HepG2 (cell line): ENCODE data around the gene TOP2B. TPM values are rescaled to one million over a fixed set of nuclear protein-coding genes. Genes with fewer than 3 reads are reported as not detected.

Source experiments
- ATM ChIP-seq: fragments of 450-650 bp; IDR thresholded peaks from 2 replicates; pipeline ENCODE4 v1.7.1; 2017; ENCODE audit warnings: mild to moderate bottlenecking, borderline replicate concordance
- CAMTA2 ChIP-seq: sonication (generic); formaldehyde crosslinking; IDR thresholded peaks from 2 replicates; pipeline ENCODE4 v1.4.0; 2020; ENCODE audit warnings: mild to moderate bottlenecking, missing genetic modification reagents, borderline replicate concordance
- GPN1 ChIP-seq: sonication (generic); formaldehyde crosslinking; IDR thresholded peaks from 2 replicates; pipeline ENCODE4 v1.5.1; 2020; ENCODE audit warnings: missing genetic modification reagents, borderline replicate concordance
- GRHL1 ChIP-seq: sonication (generic); formaldehyde crosslinking; conservative IDR thresholded peaks from 2 replicates; pipeline ENCODE4 v1.8.0; 2022; ENCODE audit warnings: missing genetic modification reagents
- PLRG1 ChIP-seq: fragments of 450-650 bp; conservative IDR thresholded peaks from 2 replicates; pipeline ENCODE4 v1.6.1; 2016
- TCF7 ChIP-seq: sonication (generic); IDR thresholded peaks from 2 replicates; pipeline ENCODE4 v1.6.1; 2016; ENCODE audit warnings: antibody characterized with exemption, low read depth
- TCF7L2 ChIP-seq: IDR thresholded peaks from 2 replicates; pipeline ENCODE4 v1.6.1; 2011; ENCODE audit warnings: mild to moderate bottlenecking, low read depth, low read length, moderate library complexity
- TRIM22 ChIP-seq: fragments of 450-650 bp; IDR thresholded peaks from 2 replicates; pipeline ENCODE4 v1.6.1; 2017
- ZBTB42 ChIP-seq: sonication (generic); formaldehyde crosslinking; IDR thresholded peaks from 2 replicates; pipeline ENCODE4 v1.5.0; 2020; ENCODE audit warnings: mild to moderate bottlenecking, missing genetic modification reagents
- ZFP41 ChIP-seq: sonication (generic); formaldehyde crosslinking; IDR thresholded peaks from 2 replicates; pipeline ENCODE4 v1.4.0; 2020; ENCODE audit warnings: mild to moderate bottlenecking, missing genetic modification reagents, borderline replicate concordance
- ZIK1 ChIP-seq: sonication (generic); formaldehyde crosslinking; IDR thresholded peaks from 2 replicates; pipeline ENCODE4 v1.5.0; 2020; ENCODE audit warnings: mild to moderate bottlenecking, low read depth, missing genetic modification reagents, borderline replicate concordance
- ZNF160 ChIP-seq: sonication (generic); formaldehyde crosslinking; IDR thresholded peaks from 2 replicates; pipeline ENCODE4 v1.8.0; 2022; ENCODE audit warnings: mild to moderate bottlenecking, inconsistent platforms, missing genetic modification reagents
- ZNF205 ChIP-seq: IDR thresholded peaks from 2 replicates; pipeline ENCODE4 v1.6.1; 2018; ENCODE audit warnings: missing biosample characterization, missing genetic modification reagents
- ZNF263 ChIP-seq: sonication (generic); formaldehyde crosslinking; IDR thresholded peaks from 2 replicates; pipeline ENCODE4 v1.4.0; 2020; ENCODE audit warnings: missing genetic modification reagents
- ZNF44 ChIP-seq: sonication (generic); formaldehyde crosslinking; IDR thresholded peaks from 2 replicates; pipeline ENCODE4 v1.5.1; 2020; ENCODE audit warnings: mild to moderate bottlenecking, missing genetic modification reagents
- ZNF550 ChIP-seq: sonication (generic); formaldehyde crosslinking; IDR thresholded peaks from 2 replicates; pipeline ENCODE4 v1.4.0; 2020; ENCODE audit warnings: mild to moderate bottlenecking, missing genetic modification reagents, borderline replicate concordance
- ZSCAN21 ChIP-seq: sonication (generic); formaldehyde crosslinking; IDR thresholded peaks from 2 replicates; pipeline ENCODE4 v1.8.0; 2022; ENCODE audit warnings: mild to moderate bottlenecking, missing genetic modification reagents, moderate library complexity, borderline replicate concordance
- ZSCAN30 ChIP-seq: sonication (generic); formaldehyde crosslinking; IDR thresholded peaks from 2 replicates; pipeline ENCODE4 v1.5.0; 2020; ENCODE audit warnings: mild to moderate bottlenecking, missing genetic modification reagents
- polyA plus RNA-seq, 8 experiments: library from polyadenylated mRNA; depleted of rRNA in 3 of 8; stranded (reverse) in 7 of 8; unstranded in 1 of 8; fragments of >200 nt; fragmentation: Illumina TruSeq in 4 of 8; extraction: Trizol in 4 of 8; gene quantifications; 2 replicates each; pipeline versions ENCODE4 v1.2.1 to v1.2.3, GENCODE V29; 2011 to 2016; ENCODE audit warnings: low read depth in 4 of 8, missing spikeins in 1 of 8, mixed read lengths in 1 of 8; ENCODE audit not compliant: insufficient read depth in 1 of 8
- total RNA-seq, 5 experiments: library from RNA; depleted of rRNA; stranded (reverse); fragments of >200 nt; fragmentation: Illumina TruSeq; extraction: Trizol; gene quantifications; 2 replicates each; pipeline ENCODE4 v1.2.3, GENCODE V29; 2016; ENCODE audit warnings: low read depth in 1 of 5
- TF ChIP-seq, protein P1 (sequence below), 2 experiments: sonication (generic) in 1 of 2; formaldehyde crosslinking in 1 of 2; IDR thresholded peaks; 2 replicates each; pipeline versions ENCODE4 v1.5.1 to v1.6.1; 2011 to 2020; ENCODE audit warnings: borderline replicate concordance in 1 of 2, low read depth in 1 of 2, low read length in 1 of 2, mild to moderate bottlenecking in 1 of 2, missing genetic modification reagents in 1 of 2, moderate library complexity in 1 of 2
- TF ChIP-seq, protein P2 (sequence below): sonication (generic); formaldehyde crosslinking; IDR thresholded peaks from 2 replicates; pipeline ENCODE4 v1.4.0; 2020; ENCODE audit warnings: missing genetic modification reagents
- TF ChIP-seq, protein P3 (sequence below): IDR thresholded peaks from 2 replicates; pipeline ENCODE4 v1.6.1; 2016; ENCODE audit warnings: missing compliant biosample characterization, missing genetic modification reagents, borderline replicate concordance

Gene TOP2B
- total and polyA plus RNA-seq, 2 of the 13 experiments (the other 11 are each of a cell fraction or from before 2014, with no cell fraction given) = 27.6 to 88.1 TPM

DNA sequence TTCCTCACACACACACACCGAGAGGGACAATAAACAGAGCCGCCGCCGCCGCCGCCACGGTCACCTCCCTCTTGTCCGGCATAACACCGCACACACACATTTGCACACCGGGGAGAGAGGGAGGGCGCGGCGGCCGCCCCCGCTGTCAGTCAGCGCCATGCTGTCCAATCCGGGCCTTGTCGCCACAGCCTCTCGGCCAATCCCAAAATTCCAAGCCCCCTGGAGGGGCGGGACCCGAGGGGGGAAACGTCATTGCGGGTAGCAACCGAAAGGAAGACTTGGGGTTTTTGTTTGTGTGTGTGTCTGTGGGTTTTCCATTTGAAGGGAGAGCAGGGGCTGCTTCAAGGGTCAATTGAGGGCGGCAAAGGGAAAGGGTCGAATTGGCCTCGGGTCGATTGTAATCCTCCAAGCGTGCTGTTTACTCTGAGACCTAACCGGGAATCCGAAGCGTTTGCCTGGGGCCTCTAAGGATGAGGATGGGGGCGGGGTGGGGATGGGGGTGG lies at the start of gene TOP2B (continued):
- TF ChIP-seq ZNF160 (CRISPR knock-in tag) = no peak; the same call in 1 of the 2 replicates
- TF ChIP-seq, protein P1, sequence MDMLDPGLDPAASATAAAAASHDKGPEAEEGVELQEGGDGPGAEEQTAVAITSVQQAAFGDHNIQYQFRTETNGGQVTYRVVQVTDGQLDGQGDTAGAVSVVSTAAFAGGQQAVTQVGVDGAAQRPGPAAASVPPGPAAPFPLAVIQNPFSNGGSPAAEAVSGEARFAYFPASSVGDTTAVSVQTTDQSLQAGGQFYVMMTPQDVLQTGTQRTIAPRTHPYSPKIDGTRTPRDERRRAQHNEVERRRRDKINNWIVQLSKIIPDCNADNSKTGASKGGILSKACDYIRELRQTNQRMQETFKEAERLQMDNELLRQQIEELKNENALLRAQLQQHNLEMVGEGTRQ (IDR thresholded peaks at IDR 0.05; ENCODE audit: low read depth, low read length) = no peak
- TF ChIP-seq, protein P1 (CRISPR knock-in tag; IDR thresholded peaks at IDR 0.05; ENCODE audit: borderline replicate concordance) = no peak
- no peak for TF ChIP-seq ZSCAN21 (CRISPR knock-in tag)
- no peak for TF ChIP-seq ZNF550 (CRISPR knock-in tag)
- TF ChIP-seq TCF7L2 = no peak
- TF ChIP-seq ZNF44 = no peak
- TF ChIP-seq ATM = no peak
- TF ChIP-seq ZBTB42 (CRISPR knock-in tag) = no peak
- TF ChIP-seq, protein P2, sequence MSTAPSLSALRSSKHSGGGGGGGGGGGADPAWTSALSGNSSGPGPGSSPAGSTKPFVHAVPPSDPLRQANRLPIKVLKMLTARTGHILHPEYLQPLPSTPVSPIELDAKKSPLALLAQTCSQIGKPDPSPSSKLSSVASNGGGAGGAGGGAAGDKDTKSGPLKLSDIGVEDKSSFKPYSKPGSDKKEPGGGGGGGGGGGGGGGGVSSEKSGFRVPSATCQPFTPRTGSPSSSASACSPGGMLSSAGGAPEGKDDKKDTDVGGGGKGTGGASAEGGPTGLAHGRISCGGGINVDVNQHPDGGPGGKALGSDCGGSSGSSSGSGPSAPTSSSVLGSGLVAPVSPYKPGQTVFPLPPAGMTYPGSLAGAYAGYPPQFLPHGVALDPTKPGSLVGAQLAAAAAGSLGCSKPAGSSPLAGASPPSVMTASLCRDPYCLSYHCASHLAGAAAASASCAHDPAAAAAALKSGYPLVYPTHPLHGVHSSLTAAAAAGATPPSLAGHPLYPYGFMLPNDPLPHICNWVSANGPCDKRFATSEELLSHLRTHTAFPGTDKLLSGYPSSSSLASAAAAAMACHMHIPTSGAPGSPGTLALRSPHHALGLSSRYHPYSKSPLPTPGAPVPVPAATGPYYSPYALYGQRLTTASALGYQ (CRISPR knock-in tag) = no peak
- TF ChIP-seq ZIK1 (CRISPR knock-in tag) = no peak
- no peak for TF ChIP-seq CAMTA2 (CRISPR knock-in tag)
- TF ChIP-seq, protein P3, sequence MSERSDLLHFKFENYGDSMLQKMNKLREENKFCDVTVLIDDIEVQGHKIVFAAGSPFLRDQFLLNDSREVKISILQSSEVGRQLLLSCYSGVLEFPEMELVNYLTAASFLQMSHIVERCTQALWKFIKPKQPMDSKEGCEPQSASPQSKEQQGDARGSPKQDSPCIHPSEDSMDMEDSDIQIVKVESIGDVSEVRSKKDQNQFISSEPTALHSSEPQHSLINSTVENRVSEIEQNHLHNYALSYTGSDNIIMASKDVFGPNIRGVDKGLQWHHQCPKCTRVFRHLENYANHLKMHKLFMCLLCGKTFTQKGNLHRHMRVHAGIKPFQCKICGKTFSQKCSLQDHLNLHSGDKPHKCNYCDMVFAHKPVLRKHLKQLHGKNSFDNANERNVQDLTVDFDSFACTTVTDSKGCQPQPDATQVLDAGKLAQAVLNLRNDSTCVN (CRISPR knock-in tag) = no peak
- no peak for TF ChIP-seq TRIM22
- TF ChIP-seq ZFP41 (CRISPR knock-in tag) = no peak
- TF ChIP-seq ZSCAN30 (CRISPR knock-in tag) = no peak
- TF ChIP-seq ZNF263 = no peak
- no peak for TF ChIP-seq ZNF205 (CRISPR knock-in tag)
- no peak for TF ChIP-seq GPN1 (CRISPR knock-in tag)
- no peak for TF ChIP-seq TCF7
- TF ChIP-seq PLRG1 = no peak
- no peak for TF ChIP-seq GRHL1 (CRISPR knock-in tag)
